KBM-7 (cell line): Measurements from ENCODE around the gene SURF4.
"Not testable (repeated sequence)": the region's sequence is repeated elsewhere in the genome, so short reads cannot be mapped to it uniquely, and the experiment has no call there.

Source experiments
- DNase-seq: peaks from one replicate; pipeline ENCODE4 v3.0.0-alpha.2; 2015
- in situ Hi-C: fragments of 300-500 bp; cut with MboI; formaldehyde crosslinking; loops from 2 replicates; pipeline ENCODE4 v1.14.3; 2020; ENCODE audit warnings: low sequenced_read_pairs, low pct_unique_long_range_greater_than_20kb, mixed read lengths

Gene SURF4

GRCh38 chr9:133378408-133378962, 2.6 kb upstream of the SURF4 start:
- no peak for DNase-seq
- in situ Hi-C loops, result no loop called here

- no peak for DNase-seq
- in situ Hi-C loops, result no loop called here
Measured at GRCh38 chr9:133377721-133378216, 1.9 kb upstream of the SURF4 start.

GRCh38 chr9:133377280-133377679, 1.4 kb upstream of the SURF4 start:
- DNase-seq, in situ Hi-C loops: not testable (repeated sequence)

DNA sequence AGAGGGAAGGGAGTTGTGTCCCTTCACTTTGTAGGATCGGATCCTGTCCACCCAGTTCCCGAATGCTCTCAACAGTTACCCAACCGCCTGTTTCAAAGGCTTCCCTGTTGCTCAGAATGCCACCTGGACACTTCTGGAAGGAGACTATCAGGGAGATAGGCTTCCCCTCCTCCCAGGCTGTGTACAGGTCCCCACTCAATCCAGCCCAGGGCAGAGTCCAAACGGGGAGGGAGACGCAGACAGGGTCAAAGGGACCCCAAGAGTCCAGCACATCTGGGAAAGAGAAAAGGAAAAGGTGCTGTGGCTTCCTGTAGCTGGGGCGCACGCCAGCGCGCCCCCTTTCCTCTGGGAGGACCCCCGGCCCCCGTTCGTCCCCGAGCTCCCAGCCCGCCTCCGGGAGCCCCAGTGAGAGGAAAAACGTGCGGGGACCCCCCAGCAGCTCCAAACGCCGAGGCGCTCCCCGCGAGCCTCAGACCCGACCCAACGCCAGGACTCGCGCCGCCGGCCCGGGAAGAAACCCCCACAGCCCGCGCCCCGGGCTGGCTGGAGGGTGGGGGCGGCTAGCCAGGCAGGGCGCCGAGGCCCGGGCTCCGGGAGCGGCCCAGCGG, 640 bp downstream of the SURF4 start:
- in situ Hi-C loops, result no loop called here
- peak; percentile 56 for DNase-seq

GRCh38 chr9:133374612-133375115, 1.2 kb downstream of the SURF4 start:
- DNase-seq, result peak; percentile 56
- in situ Hi-C loops, result no loop called here

DNA sequence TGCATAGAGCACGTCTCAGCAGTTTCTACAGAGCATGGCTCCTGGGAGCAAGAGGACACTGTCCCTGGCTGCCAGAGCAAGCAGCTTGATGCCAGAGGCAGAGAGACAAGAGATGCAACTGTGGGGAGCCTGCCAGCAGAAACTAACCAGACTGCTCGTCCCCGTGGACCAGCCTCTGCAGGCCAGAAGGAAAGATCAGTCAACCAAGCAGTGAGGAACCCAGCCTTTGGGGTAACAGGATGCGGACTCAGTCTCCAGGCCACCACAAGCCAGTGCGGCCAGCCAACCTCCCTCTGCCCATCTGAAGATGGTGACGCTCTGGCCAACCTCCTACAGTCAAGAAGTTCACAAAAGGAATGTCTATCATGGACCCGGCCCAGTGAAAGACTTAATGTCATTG, 3.7 kb downstream of the SURF4 start:
- in situ Hi-C loops, result no loop called here
- no peak for DNase-seq

DNA sequence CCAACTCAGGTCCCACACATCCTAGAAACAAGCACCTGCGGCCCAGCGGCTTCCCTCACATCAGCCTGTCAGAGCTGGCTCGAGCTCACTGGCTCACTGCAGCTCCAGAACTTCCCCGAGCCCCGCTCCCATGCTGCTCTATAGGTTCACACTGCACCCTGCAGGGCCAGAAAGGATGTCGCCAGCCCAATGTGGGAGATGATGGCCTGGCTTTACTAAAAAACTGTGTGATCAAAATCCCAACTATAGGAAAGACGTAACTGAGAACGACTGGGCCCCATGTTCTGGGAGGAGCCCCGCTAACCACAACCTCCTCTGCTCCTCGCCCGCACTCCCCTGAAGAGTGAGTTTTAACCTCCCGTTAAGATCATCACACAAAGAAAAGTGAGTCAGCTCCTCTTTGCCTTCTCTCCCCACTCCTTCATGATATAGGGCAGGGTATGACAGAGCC, 4.6 kb downstream of the SURF4 start:
- in situ Hi-C loops, result no loop called here
- DNase-seq, result no peak

DNA sequence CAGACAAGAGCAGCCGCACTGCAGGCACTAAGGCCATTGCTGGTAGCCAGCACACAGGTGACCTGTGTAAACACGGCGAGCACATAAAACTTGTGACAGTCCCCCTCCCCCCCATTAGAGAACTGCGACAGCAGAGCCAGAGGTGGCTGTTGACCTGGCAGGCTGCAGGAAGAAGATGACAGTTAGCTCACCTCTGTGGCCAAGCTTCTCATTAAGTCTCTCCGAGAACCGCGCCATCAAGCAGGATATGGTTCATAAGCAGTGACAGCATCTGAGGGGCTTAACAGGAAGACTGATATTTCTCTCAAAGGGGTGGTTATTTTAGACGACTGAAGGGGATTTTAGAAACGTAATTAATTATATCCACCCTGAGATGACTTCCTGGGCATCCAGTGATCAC, 5.2 kb downstream of the SURF4 start:
- in situ Hi-C loops, result no loop called here
- DNase-seq, result no peak

- in situ Hi-C loops, result no loop called here
Measured at GRCh38 chr9:133369933-133370332, 5.9 kb downstream of the SURF4 start.

DNA sequence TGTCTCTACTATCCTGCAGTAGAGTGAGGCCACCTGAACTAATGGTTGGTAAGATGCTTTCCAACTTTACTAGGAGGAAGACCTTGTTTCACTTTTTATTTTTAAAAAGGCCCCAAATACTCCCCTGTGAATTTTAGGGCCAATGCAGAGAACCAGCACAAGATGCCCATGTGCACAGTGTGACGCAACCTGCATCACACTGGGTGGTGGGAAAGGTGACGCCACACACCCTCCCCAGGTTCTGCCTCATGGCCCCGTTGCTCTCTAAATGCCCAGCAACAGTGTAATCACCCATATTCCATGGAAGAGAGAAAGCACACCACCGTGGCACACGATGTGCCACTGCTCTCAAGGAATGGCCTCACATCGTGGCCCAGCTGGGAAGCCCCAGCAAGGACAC, 6.4 kb downstream of the SURF4 start:
- in situ Hi-C loops, result no loop called here
- DNase-seq, result no peak

More at GRCh38 chr9:133369933-133370332, 5.9 kb downstream of the SURF4 start:
- no peak for DNase-seq

- in situ Hi-C loops, result no loop called here
- DNase-seq, result no peak
Measured at GRCh38 chr9:133368249-133368881, 7.5 kb downstream of the SURF4 start.

DNA sequence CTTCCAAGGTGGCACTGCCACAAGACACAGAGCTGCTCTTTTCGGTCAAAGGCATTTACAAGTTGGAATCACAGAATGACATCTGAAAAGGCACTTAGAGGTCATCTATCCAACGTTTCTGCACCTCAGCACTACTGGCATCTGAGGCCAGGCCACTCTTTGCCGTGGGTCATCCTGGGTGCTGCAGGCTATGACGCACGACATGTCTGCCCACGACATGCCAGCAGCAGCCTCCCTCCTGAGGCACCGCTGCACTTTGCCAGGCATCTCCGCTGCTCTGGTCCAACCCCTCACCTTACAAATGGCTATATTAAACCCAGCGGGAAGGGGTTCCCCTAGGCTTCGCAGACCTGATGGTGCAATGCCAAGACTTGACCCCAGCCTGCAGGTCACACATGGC, 8.1 kb downstream of the SURF4 start:
- in situ Hi-C loops, result no loop called here

GRCh38 chr9:133367221-133367620, 8.6 kb downstream of the SURF4 start:
- no peak for DNase-seq
- in situ Hi-C loops, result no loop called here

More for the DNA sequence above, 8.1 kb downstream of the SURF4 start:
- DNase-seq, result no peak

DNA sequence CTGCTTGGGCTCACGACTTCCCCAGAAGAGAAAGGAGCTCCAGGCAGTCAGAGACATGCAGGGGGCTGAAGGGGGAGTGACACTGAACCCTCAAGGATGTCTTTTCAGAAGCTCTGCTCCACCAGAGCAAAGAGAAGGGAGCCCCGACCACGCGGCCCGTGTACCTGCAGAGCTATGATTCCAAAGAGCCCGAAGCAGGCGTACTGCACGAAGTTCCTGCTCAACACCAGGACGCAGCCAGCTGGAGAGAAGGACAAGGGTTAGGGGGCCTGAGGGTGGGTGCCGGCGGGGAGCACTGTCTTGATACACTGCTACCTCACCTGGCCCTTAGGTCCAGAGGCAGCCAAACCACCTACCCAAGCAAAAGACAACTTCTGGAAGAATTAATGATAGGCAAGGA, 9.4 kb downstream of the SURF4 start:
- in situ Hi-C loops, result no loop called here
- DNase-seq, result no peak

DNA sequence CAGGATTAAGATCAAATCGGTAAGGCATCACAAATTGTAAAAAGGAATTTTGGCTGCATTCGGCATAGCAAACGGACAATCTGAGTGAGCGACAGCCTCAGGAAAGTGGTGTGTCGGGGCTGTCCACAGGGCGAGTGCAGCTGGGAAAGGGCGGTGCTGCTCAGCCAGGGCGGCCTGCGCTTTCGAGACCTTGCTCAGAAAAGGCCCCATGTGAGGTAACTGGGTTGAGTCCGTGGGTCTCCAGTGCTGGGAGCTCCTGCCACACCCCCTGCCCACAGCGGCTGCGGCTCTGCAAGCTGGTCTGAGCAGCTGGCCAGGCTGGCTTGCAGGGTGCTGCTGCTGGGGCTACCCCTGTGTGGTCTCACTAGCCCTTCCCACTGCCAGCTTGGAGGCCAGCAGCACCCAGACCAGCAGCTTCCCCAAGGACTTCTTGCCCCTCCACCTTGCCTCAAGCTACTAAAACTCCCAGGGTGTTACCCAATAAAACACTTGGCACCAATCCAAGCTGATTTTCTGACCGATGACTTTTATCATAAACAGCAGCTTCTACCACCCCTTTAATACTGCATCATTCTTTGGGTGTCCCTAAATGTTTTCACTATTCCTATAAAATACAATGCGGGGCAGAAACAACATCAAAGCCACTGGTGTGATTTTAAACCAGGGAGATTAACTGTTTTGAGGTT, 13.4 kb downstream of the SURF4 start:
- in situ Hi-C loops, result no loop called here

GRCh38 chr9:133361507-133362092, 14.3 kb downstream of the SURF4 start:
- no peak for DNase-seq
- in situ Hi-C loops, result no loop called here

More for the DNA sequence above, 13.4 kb downstream of the SURF4 start:
- no peak for DNase-seq

GRCh38 chr9:133360400-133361393, 15.2 kb downstream of the SURF4 start:
- no peak for DNase-seq

DNA sequence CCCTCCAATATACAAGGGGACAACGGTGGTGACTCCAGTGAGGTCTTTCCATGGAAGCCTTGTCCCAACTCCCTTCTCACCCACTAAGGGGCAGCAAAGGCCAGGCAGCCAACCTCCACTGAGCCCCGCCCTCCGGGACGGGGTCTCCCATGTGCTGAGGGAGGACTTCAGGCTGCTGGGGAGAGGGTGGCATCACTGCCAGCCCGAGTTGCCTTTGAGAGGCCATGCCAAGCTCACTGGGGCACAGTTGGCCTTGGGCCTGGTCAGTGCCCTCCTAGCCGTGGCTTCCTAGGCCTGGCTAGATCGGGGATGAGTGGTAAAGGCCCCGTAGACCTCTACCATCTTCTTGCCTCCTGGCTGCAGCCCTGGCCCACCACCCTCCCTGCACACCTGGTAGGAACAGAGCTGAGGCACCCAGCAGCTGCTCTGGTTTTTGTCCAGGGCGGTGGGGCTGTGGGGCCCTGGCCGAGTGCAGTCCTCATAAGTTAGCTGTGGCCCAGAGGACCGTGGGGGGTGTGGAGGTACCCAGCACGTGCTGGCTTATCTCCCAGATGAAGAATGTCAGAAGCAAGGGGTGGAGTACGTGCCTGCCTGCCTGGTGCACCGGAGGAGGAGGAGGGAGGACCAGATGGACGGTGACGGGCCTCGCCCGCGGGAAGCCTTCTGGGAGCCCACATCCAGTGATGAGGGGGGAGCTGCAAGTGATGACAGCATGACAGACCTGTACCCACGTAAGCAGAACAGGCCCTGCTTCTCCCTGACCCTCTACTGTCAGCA, 16.3 kb downstream of the SURF4 start:
- DNase-seq, result no peak
- in situ Hi-C loops, result no loop called here

More at GRCh38 chr9:133360400-133361393, 15.2 kb downstream of the SURF4 start:
- in situ Hi-C loops, result no loop called here
